ENCODE data around the gene SFXN5. TPM values are rescaled to one million over a fixed set of nuclear protein-coding genes. Genes with fewer than 3 reads are reported as not detected.

SFXN5 gene
- total and polyA plus RNA-seq, 2 of the 4 experiments (the other 2 are of a cell fraction) = 8.6 to 17.0 TPM

DNA sequence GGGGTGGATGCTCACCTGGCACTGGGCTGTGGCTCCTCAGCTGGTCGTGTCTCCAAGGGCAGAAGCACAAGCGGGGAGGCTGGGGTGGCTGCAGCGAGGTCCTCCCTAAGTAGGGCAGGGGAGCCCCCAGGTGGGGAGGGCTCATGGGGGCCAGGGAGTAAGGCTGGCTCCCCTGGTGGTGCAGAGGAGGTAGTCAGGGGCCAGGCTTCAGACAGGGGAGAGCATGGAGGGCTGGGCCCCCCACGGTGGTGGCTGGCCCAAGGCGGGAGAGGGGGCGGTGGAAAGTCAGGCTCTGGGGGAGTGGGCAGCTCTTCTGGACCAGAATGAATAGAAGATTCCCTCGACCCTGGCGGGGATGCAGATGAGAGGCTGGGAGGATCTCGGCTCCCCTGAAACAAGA is 8.1 kb upstream of the SFXN5 start:
- H3K9me3 ChIP-seq (ENCODE audit: control insufficient read depth, insufficient read depth, low read length) = no peaks in the 10 kb centered on the region
- no peak overlapping the region for H2AK5ac ChIP-seq (ENCODE audit: low read depth, low read length)
- no peak overlapping the region for H3K23ac ChIP-seq (ENCODE audit: low read depth, low read length)
- WGBS, 2 experiments (ENCODE audit: extremely low coverage in 2 of 2, insufficient read length in 1 of 2) = 80% methylated on average over 1 of the region's 9 CpGs; no CpG with 5 or more reads in 1 of the 2 experiments
- H3K4me3 ChIP-seq (ENCODE audit: insufficient read depth, low read depth, low read length) = no peak overlapping the region
- H3K9ac ChIP-seq (ENCODE audit: low read depth, low read length) = no peak overlapping the region
- in situ Hi-C loops (cut with MboI; ENCODE audit: low sequenced_read_pairs) = no loop called here
- no peak overlapping the region for H4K8ac ChIP-seq (ENCODE audit: low read depth in 2 of 2, low read length in 2 of 2)
- no peaks in the 10 kb centered on the region for H3K4me1 ChIP-seq (ENCODE audit: control insufficient read depth, insufficient read depth, low read length)
- dilution Hi-C loops (cut with HindIII; ENCODE audit: low sequenced_read_pairs, unreplicated experiment) = no loop called here
- no peak overlapping the region for H4K5ac ChIP-seq (ENCODE audit: low read depth, low read length)
- no peaks in the 10 kb centered on the region for H3K9me1 ChIP-seq (ENCODE audit: insufficient read depth, low read length)
- no peak overlapping the region for H4K91ac ChIP-seq (ENCODE audit: insufficient read depth, low read depth, low read length)
- no peak overlapping the region for H3K56ac ChIP-seq (ENCODE audit: extremely low read depth, insufficient read depth, low read length)
- DNase-seq (no peak), ATAC-seq (ENCODE audit: low read depth) (no peak)
- H3K36me3 ChIP-seq (ENCODE audit: control insufficient read depth, insufficient read depth, low read length) = peaks cover 53% of the 10 kb centered on the region
- no peak overlapping the region for H3K4me2 ChIP-seq (ENCODE audit: low read depth, low read length)
- ChIA-PET CTCF (no interaction called here), POLR2A (ENCODE audit: unreplicated experiment) (no interaction called here)
- no peak overlapping the region for H3K4ac ChIP-seq (ENCODE audit: low read depth, low read length)
- no peak overlapping the region for H2AK9ac ChIP-seq (replicated peaks; ENCODE audit: low read depth, low read length, poor library complexity)
- no peak overlapping the region for H2BK120ac ChIP-seq (ENCODE audit: low read depth, low read length)
- peaks cover 24 to 66% of the 10 kb centered on the region in 2 experiments for H3K79me1 ChIP-seq (ENCODE audit: low read depth in 1 of 2, low read length in 2 of 2)
- BruUV-seq (replicated peaks) = no TSS peak
- H2AFZ ChIP-seq (replicated peaks; ENCODE audit: low read length, poor library complexity) = no peak overlapping the region
- H2BK20ac ChIP-seq (ENCODE audit: low read depth, low read length) = no peak overlapping the region
- H2BK5ac ChIP-seq (ENCODE audit: low read depth, low read length, poor library complexity, severe bottlenecking) = no peak overlapping the region
- intact Hi-C loops (cut with micrococcal nuclease) = no loop called here
- H3K27me3 ChIP-seq (ENCODE audit: control insufficient read depth, insufficient read depth, low read length) = no peaks in the 10 kb centered on the region
- H3K18ac ChIP-seq (ENCODE audit: low read depth, low read length) = no peak overlapping the region
- H3K14ac ChIP-seq (replicated peaks; ENCODE audit: low read depth, low read length) = no peak overlapping the region
- no peak overlapping the region for H2BK15ac ChIP-seq (ENCODE audit: low read depth, low read length)
- H4K20me1 ChIP-seq (ENCODE audit: insufficient read depth, low read length) = peaks cover 62% of the 10 kb centered on the region
- no peak for TF ChIP-seq MAFK (IDR thresholded peaks at IDR 0.05; ENCODE audit: low read depth, low read length)
- TF ChIP-seq RAD21 (IDR thresholded peaks at IDR 0.05; ENCODE audit: low read length) = no peak
- TF ChIP-seq, protein P1, sequence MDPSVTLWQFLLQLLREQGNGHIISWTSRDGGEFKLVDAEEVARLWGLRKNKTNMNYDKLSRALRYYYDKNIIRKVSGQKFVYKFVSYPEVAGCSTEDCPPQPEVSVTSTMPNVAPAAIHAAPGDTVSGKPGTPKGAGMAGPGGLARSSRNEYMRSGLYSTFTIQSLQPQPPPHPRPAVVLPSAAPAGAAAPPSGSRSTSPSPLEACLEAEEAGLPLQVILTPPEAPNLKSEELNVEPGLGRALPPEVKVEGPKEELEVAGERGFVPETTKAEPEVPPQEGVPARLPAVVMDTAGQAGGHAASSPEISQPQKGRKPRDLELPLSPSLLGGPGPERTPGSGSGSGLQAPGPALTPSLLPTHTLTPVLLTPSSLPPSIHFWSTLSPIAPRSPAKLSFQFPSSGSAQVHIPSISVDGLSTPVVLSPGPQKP (IDR thresholded peaks at IDR 0.05; ENCODE audit: borderline replicate concordance, low read depth, low read length) = no peak
- TF ChIP-seq MAZ (IDR thresholded peaks at IDR 0.05; ENCODE audit: borderline replicate concordance, low read depth, low read length) = no peak
- H3K27ac ChIP-seq (ENCODE audit: insufficient read depth, low read length) = no peak overlapping the region

Measured in IMR-90 (cell line).